ENCODE data around the gene SCGB1C2. TPM values are rescaled to one million over a fixed set of nuclear protein-coding genes. Genes with fewer than 3 reads are reported as not detected.

Gene SCGB1C2
- total RNA-seq, 2 donors from 2014 or later, result not detected

DNA sequence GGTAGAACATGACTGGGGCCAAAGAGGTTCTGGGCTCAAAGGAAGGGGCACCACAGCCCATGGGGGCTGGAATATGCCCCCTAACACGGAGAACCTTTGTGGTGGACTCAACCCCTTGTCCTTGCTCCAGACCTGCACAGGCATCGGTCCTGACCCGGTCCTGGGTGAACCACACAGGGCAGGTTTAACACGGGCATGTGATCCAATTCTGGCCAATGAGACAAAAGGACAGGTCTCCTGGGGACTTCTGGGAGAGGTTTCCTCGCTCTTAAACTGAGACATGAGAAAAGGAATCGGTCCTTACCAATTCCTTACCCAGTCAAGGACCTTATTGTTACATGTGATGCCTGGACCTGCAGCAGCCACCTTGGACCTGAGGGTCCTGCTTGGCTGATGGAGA, 40.4 kb downstream of the SCGB1C2 start:
- Histone ChIP-seq H3K27me3 (replicated peaks; ENCODE audit: insufficient read depth) (no peaks in the 10 kb centered on the region), H3K36me3 (no peaks in the 10 kb centered on the region), H3K27ac (no peak overlapping the region), H3K4me1 (ENCODE audit: control insufficient read depth in 1 of 2, low read depth in 2 of 2) (peaks cover 0 to 14% of the 10 kb centered on the region in 2 donors), H3K9me3 (no peaks in the 10 kb centered on the region), H3K4me3 (no peak overlapping the region)
- ATAC-seq (ENCODE audit: insufficient number of reproducible peaks, low FRiP score, low read depth) (no peak), DNase-seq (ENCODE audit: low spot score) (no peak)
- TF ChIP-seq CTCF (IDR thresholded peaks at IDR 0.05), result no peak

DNA sequence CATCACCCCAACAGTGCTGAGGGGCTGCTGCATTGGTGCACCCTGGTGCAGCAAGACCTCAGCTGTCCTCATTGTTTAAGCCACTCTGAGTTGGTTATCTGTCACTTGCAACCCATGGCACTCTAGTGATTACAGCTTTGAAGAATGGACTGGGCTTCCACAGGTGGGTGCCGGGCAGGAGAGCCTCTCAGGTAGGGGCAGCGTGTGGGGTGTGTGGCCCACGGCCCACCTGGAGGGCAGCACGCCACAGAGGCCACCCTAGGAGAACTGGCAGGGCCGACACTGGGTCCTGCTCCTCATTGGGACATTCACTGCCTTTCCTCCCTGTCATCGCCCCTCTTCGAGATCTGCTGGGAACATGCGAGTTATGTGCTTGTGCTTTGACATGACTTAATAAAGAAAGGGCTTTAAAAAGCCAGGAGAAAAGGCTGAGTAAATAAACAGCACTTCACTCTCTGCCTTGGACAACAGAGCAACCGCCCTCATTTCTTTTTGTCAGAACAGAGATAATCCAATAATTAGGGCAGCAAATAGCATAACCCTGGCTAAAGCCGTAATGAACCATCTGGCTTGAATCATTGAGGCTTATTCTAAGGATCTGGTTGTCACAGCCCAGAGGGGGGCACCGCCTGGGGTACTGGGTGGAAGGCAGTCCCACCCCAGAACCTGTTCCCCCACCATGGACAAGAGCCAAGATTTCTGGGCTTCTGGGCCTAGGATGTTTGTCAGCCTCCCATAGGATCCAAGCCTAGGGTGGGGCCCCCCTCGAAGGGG, 41.1 kb downstream of the SCGB1C2 start:
- DNase-seq (ENCODE audit: low spot score) (no peak), ATAC-seq (ENCODE audit: insufficient number of reproducible peaks, low FRiP score, low read depth) (no peak)
- H3K36me3 ChIP-seq, result no peaks in the 10 kb centered on the region
- H3K4me1 ChIP-seq (ENCODE audit: control insufficient read depth in 1 of 2, low read depth in 2 of 2), result peaks cover 0 to 14% of the 10 kb centered on the region in 2 donors
- H3K27ac ChIP-seq, result no peak overlapping the region
- H3K4me3 ChIP-seq, result no peak overlapping the region
- no peak for TF ChIP-seq CTCF (IDR thresholded peaks at IDR 0.05)
- H3K27me3 ChIP-seq (replicated peaks; ENCODE audit: insufficient read depth), result no peaks in the 10 kb centered on the region
- no peaks in the 10 kb centered on the region for H3K9me3 ChIP-seq

DNA sequence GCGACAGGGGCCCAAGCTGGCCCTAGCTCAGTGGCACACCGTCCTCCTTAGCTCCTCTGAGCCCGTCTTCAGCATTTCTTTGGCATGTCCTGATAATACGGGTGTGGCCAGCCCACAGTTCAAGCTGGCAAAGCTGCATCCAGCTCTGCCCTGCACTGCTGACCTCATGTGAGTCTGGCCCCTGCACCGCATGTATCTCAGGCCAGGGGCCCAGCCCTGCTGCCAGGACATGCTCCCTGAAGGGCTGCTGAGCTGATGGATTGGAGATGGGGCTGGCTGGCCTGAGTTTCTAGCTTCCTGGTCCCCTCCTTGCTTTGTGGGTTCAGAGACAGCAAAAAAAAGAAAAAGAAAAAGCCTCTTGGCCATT, 41.7 kb downstream of the SCGB1C2 start:
- H3K4me1 ChIP-seq (ENCODE audit: control insufficient read depth in 1 of 2, low read depth in 2 of 2), result peaks cover 0 to 14% of the 10 kb centered on the region in 2 donors
- no peak for TF ChIP-seq CTCF (IDR thresholded peaks at IDR 0.05)
- H3K36me3 ChIP-seq, result no peaks in the 10 kb centered on the region
- ATAC-seq (ENCODE audit: insufficient number of reproducible peaks, low FRiP score, low read depth) (no peak), DNase-seq (ENCODE audit: low spot score) (no peak)
- no peak overlapping the region for H3K27ac ChIP-seq
- peak overlapping the region; percentile 53 for H3K4me3 ChIP-seq
- no peaks in the 10 kb centered on the region for H3K27me3 ChIP-seq (replicated peaks; ENCODE audit: insufficient read depth)
- H3K9me3 ChIP-seq, result no peaks in the 10 kb centered on the region

DNA sequence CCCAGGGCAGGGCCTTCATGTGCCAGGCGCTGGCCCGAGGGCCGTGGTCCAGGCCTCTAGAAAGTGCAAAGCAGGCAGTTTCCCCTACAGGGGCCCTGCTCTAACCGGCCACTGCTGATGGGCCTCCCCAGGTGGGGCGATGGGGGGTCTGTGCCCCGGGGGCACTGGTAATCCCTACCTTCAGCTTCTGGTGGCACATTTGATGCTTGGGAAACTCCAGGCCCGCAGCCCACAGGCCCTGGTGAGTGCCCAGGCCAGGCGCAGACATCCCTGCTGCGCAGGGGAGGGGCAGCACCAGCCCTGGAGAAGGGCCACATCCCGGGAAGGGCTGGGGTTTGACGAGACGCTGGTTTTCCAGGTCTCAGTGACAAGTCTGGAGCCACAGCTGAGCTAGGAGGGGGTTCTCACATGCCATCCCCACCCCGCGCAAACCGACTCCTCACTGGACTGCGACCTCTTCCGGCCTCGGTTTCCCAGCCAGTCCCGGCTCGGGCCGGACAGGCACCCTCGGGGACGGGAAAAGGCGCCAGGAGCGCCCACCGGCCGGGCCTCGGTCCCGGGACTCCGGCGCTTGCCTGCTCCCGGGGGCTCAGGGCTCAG, 42.5 kb downstream of the SCGB1C2 start:
- H3K4me3 ChIP-seq, result peak overlapping the region; percentile 53
- H3K27ac ChIP-seq, result no peak overlapping the region
- DNase-seq (ENCODE audit: low spot score) (no peak), ATAC-seq (ENCODE audit: insufficient number of reproducible peaks, low FRiP score, low read depth) (no peak)
- no peaks in the 10 kb centered on the region for H3K27me3 ChIP-seq (replicated peaks; ENCODE audit: insufficient read depth)
- no peaks in the 10 kb centered on the region for H3K9me3 ChIP-seq
- no peak for TF ChIP-seq CTCF (IDR thresholded peaks at IDR 0.05)
- no peaks in the 10 kb centered on the region for H3K36me3 ChIP-seq
- H3K4me1 ChIP-seq (ENCODE audit: control insufficient read depth in 1 of 2, low read depth in 2 of 2), result peaks cover 0 to 14% of the 10 kb centered on the region in 2 donors

- no peak for TF ChIP-seq CTCF (IDR thresholded peaks at IDR 0.05)
- Histone ChIP-seq H3K27me3 (replicated peaks; ENCODE audit: insufficient read depth) (no peaks in the 10 kb centered on the region), H3K4me3 (peak overlapping the region; percentile 53), H3K36me3 (no peaks in the 10 kb centered on the region), H3K27ac (no peak overlapping the region), H3K9me3 (no peaks in the 10 kb centered on the region), H3K4me1 (ENCODE audit: control insufficient read depth in 1 of 2, low read depth in 2 of 2) (peaks cover 0 to 14% of the 10 kb centered on the region in 2 donors)
- no peak for DNase-seq (ENCODE audit: low spot score)
- no peak for ATAC-seq (ENCODE audit: insufficient number of reproducible peaks, low FRiP score, low read depth)
These were observed 43.2 kb downstream of the SCGB1C2 start for GRCh38 chr17:180381-181244.
